GM18907 (cell line): ENCODE data around the gene ZBTB20.

Experiments
- ATAC-seq: cut with Tn5 transposase; IDR thresholded peaks from one replicate; pipeline ENCODE4 v1.9.1; 2021; ENCODE audit warnings: mild to moderate bottlenecking, moderate library complexity; ENCODE audit not compliant: unreplicated experiment

Gene ZBTB20

GRCh38 chr3:114454551-114455251 is 692.4 kb downstream of the ZBTB20 start:
- peak; percentile 23 for ATAC-seq

- ATAC-seq: no peak
Observed at GRCh38 chr3:114453361-114453780, 693.7 kb downstream of the ZBTB20 start.

DNA sequence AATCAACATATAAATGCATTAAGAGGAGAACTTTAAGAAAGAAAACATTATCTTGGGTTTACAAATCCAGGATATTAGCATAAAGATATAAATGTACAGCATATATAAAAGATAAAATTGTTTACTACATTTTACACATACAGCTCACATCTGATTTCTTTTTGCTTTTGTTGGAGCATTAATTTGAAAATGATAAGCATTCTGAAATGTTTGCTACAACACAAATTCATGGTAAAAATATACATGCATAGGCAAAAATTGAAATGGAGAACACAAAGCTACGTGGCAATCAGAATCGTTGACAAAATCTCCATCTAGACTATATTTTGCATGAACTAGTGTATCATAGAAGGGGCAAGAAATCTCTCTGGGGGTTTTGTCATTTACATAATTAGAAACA is 694.2 kb downstream of the ZBTB20 start:
- no peak for ATAC-seq

DNA sequence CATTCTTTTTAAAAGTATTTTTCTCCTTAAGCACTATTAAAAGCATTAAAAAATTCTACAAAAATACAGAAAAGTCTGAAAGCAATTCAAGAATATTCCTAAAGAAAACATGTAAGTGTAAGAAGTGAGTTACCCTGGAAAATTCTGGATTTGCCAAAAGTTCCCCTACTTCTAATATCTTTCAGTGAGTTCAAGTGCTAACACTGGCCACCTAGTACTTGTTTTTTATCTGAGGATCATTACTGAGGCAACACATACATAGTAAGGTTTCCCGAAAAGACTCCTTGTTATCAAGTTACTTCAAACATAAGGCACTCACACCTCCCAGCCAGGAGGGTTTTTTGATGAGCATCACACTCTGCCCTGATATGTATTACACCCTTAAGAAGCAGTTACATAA is 694.8 kb downstream of the ZBTB20 start:
- ATAC-seq: no peak

DNA sequence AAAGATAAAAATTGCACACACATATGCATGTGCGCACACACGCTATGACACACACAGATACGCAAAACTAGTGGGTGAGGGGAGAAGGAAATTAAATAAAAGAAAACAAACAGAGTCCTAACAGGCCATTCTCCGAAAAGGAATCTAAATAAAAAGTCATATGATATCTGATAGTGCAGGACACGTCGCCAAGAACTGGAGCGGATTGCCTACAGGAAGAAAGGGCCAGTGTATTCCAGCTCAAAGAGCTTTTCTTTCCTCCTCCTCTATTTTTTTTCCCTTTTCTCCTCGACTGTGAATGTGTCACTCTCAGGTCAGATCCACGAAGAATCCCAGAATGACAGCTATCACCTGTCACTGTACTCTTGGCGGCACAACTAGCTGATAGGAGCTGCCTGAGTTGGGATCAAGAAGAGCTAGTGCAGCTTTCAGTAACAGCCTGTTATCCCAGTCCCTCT is 695.5 kb downstream of the ZBTB20 start:
- ATAC-seq: no peak

DNA sequence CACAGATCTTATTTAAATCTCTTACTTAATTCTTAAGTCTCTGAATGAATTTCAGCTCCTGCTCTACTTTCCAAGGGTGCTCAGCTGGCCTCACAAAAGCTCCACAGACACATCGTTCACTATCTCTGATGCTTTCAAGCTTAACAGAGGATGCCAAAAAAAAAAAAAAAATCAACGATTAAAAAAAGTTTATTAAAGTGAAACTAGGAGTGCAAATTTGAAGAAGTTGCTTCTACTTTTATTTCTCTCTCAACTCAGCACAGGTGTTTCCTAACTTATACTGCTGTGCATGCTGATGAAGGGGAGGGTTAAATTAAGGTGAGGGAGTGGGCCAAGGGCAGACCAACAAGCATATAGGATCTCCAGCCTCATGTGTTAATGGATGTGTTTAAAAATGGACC is 696.0 kb downstream of the ZBTB20 start:
- no peak for ATAC-seq

DNA sequence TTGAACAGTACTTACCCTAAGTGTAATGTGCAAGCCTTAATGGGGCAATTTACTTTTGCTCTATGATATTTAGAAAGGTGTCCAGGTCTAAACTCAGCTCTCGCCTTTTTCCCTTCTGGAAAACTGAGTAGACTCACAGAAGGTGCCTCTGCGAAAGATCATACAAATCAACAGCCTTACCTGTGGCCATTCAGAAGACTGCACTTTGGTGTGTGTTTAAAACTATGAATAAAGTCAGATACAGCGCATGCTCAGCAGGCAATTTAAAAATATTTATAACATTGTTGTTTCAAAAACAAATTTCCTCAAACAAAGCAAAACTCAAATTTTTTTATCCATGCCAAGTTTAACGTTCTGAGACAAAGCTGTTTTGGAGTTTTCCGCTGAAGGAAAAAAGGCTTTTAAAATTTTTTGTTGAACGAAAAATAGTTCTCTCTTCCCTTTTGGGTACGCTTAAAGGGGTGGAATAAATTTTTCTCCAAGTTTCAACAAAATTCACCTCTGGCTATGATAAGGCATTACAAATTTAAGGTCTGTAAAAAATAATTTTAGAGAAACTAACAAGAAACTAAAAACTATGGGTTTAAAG is 697.0 kb downstream of the ZBTB20 start:
- ATAC-seq: peak; percentile 37

GRCh38 chr3:114449271-114450007 is 697.6 kb downstream of the ZBTB20 start:
- ATAC-seq: peak; percentile 40

DNA sequence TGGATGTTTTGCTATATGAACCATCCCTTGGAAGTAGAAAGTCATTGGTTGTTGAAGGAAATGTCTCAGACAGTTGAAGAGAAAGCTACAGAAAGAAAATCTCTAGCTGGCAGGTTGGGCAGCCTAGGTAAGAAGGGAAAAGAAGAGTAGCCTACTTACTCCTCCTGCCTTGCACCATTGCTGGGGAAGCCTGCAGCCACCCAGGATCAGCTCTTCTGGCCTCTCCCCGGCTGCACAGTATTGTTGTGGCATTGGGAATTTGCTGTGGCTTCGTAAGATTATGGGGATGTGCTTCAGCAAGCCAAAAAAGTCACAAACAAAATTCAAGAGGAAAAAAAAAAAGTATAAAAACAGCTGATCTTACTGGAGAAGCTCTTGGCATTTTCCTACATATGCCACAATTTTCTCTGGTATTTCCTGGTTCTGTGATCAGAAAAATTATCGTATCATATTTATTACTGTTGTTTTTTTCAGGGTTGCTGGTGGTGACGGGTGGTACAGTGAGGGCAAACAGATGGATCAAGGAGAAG is 699.1 kb downstream of the ZBTB20 start:
- no peak for ATAC-seq

DNA sequence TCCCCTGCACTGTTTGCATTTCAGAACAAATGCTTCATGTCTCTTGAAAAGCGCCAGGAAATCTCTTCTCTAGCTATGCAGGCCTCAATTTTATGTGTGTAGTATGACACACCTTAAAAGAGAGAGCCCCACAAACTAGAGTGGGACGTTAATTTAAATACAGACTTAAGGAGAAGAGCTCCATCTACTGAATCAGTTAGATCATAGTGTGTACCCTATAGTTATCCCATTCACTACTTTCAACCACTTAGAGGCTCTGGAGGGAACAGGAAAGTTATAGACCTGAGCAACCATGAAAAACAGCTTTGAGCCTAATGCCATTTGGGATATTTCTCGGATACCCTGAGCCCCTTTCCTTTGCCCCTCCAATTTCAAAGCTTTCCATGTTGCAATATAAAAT is 699.5 kb downstream of the ZBTB20 start:
- ATAC-seq: peak; percentile 40

DNA sequence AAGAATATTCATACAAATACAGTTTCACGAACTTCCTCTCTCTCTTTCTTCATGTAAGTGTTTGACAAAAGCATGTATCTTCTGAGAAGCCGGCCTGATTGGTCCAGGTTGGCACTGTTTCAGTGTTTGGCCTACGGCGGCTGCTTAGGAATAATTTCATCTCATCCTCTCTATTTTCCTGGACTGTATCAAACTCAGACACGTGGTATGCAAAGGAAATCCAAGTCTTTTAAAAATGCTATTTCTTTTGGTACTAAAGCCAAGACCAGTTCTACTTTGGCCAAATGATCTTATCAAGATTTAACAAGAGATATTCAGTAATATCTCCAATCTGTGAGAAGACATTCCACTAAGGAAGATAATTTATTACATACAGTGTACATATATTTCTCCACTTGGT is 700.5 kb downstream of the ZBTB20 start:
- no peak for ATAC-seq

- ATAC-seq: no peak
Observed at GRCh38 chr3:114445233-114445632, 701.9 kb downstream of the ZBTB20 start.

- no peak for ATAC-seq
Observed at GRCh38 chr3:114444216-114444615, 702.9 kb downstream of the ZBTB20 start.

DNA sequence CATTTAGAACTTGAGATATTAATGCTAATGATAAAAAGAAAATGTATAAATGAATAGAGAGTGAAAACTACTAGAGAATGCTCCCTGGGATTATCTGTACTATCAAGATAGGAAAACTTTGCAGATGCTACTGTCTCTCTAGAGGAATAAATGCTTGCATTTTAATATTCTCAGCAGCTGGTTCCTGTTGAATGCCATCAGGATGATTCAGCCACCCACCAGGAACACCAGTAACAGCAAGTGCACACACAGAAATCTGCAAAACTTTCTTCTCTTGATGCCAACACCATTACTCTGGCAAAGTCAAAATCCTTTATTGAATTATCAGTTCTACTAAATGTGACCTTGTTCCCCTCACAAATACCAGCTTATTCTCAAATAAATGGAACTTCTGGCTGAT is 704.8 kb downstream of the ZBTB20 start:
- ATAC-seq: no peak

DNA sequence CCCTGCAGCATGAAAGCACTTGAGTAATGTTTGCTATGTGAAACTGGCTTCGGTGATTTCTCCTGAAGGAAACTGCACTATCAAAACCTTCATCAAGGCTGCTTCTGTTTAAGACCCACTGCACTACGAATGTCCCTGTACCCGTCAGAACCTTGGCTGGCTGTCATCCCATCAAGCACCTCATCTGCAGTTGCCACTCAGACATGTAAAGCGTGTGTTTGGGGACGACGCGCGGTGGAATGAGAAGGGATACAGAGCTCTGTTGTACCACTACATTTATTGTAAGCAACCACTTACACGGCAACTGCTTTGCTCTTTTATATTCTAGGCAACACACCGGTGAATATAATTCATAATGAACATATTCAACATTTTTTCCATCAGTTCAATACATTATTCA is 705.7 kb downstream of the ZBTB20 start:
- no peak for ATAC-seq

- ATAC-seq: no peak
Observed at GRCh38 chr3:114440700-114441099, 706.4 kb downstream of the ZBTB20 start.

DNA sequence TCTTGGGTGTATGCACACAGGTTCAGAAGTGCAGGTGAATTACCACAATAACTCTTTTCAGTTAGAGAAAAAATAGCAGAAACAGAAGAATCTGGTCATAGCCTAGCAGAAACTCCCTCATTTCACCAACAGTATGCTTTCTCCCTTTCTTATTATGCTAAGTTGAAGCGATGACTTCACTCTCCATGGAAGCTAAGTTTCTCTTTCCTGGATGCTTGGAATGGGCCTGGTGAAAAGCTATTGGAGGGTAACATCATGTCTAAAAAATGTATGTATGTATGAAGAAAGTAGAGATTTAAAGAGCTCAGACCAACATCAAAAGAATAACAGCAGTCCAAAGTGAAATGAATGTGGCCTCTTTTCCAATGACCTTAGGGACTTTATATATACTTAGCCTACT is 707.8 kb downstream of the ZBTB20 start:
- ATAC-seq: no peak

GRCh38 chr3:114437897-114438296 is 709.2 kb downstream of the ZBTB20 start:
- ATAC-seq: no peak

DNA sequence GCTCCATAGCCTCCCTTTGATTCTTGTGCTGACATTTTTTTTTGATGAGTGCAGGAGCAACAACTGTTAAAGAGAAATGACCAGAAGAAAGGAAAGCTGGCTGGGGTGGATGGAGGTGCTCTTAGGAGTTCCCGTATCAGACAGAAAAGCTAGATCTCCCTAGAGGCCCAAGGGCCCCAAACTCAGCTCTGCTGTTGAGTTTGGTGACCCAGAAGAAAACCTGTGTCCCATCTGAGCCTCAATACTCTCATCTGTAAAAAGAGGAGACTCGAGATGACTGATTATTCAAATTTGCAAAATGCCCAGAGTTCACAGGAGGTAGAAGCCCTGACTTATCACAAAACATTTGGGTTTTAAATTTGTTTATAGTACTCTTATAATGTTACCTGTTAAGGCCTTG is 710.9 kb downstream of the ZBTB20 start:
- ATAC-seq: peak; percentile 33

DNA sequence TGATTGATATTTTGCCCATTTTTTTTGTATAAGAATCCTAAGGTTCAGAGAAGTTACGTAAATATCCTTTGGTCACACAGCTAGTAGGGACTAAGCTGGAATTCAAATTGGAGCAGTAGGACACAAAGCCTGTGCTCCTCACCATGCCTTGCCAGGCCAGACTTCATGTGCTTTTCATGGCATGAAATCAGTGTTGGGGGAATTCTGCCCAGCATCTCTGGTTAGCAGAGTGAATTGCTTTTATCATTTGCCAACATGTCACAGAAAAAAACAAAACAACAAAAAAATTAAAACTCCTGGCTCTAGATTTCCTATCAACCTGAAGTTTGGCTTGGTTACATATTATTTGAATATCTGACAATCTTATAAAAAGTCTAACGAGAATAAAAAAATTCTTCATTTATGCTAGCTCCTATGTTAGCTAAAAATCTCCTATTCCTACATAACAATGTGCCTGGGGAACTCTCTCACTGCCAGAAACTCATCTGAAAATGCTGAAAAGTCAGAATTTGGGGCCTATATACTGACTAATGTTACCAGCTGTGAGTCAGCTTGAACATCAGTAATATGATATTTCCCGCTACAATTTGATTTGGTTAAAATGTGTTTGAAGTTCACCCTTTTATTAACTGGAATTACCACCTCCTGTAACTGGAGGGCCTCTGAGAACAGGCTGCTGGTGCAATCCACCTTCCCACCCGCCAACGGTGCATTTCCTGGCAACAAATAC is 711.5 kb downstream of the ZBTB20 start:
- ATAC-seq: no peak

DNA sequence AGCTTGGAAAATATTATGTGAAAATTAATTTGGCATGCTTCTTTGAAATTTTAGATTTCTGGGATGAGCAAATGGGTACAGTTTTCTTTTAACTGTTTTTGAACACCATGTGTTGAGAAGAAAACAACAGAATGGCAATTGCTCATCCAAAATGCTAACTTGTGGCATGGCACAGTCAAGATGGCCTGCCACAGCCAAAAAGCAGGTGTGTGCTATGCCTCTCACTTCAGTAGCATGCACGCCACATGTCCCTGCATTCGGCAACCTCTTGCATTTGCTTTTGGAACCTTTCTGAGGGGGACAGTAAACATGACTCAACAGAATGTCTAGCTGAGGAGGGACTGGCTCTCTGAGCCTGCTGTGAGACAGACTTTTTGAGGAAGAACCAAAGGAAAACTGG is 714.8 kb downstream of the ZBTB20 start:
- no peak for ATAC-seq
